WTC11 (cell line): ENCODE results near the gene NOTCH2. TPM values are rescaled to one million over a fixed set of nuclear protein-coding genes. Genes with fewer than 3 reads are reported as not detected.

ENCODE experiments used
- ATAC-seq: fragments of 200-7000 bp; cut with Tn5 transposase; 2 replicates; pipeline ENCODE4 v1.10.0; 2021; ENCODE audit warnings: mild to moderate bottlenecking, moderate library complexity
- CTCF ChIA-PET: fragments of 300-600 bp; sonication (Branson Sonifier 250); formaldehyde crosslinking; loops from one replicate; lab custom pipeline; 2021; ENCODE audit warnings: antibody characterized with exemption; lab: Charles Lee
- POLR2A ChIA-PET: fragments of 350-600 bp; sonication (Branson Sonifier 250); formaldehyde crosslinking; loops from one replicate; lab custom pipeline; 2021; ENCODE audit warnings: antibody characterized with exemption; lab: Charles Lee
- DNase-seq: peaks from one replicate; pipeline ENCODE4 v3.0.0; 2021; ENCODE audit warnings: low spot score
- H3K27ac Mint-ChIP-seq: 2 replicates; pipeline ENCODE4 v1.8.0; 2021; ENCODE audit warnings: mixed read lengths
- H3K27me3 Mint-ChIP-seq: 2 replicates; pipeline ENCODE4 v1.8.0; 2021; ENCODE audit warnings: low read depth, mild to moderate bottlenecking, moderate library complexity, mixed read lengths
- H3K36me3 Mint-ChIP-seq: 2 replicates; pipeline ENCODE4 v1.8.0; 2021; ENCODE audit warnings: mixed read lengths
- H3K4me1 Mint-ChIP-seq: 2 replicates; pipeline ENCODE4 v1.8.0; 2022; ENCODE audit warnings: mixed read lengths
- H3K4me3 Mint-ChIP-seq: 2 replicates; pipeline ENCODE4 v1.8.0; 2021; ENCODE audit warnings: mild to moderate bottlenecking, moderate library complexity, mixed read lengths
- H3K9me3 Mint-ChIP-seq: 2 replicates; pipeline ENCODE4 v1.8.0; 2021; ENCODE audit warnings: mixed read lengths
- ATF2 ChIP-seq: sonication (generic); formaldehyde crosslinking; IDR thresholded peaks from 2 replicates; pipeline ENCODE4 v1.8.1; 2022; ENCODE audit warnings: low read depth, missing genetic modification reagents, borderline replicate concordance
- CREM ChIP-seq: sonication (generic); formaldehyde crosslinking; IDR thresholded peaks from 2 replicates; pipeline ENCODE4 v1.8.1; 2022; ENCODE audit warnings: mild to moderate bottlenecking, missing genetic modification reagents, moderate library complexity
- E2F4 ChIP-seq: sonication (generic); formaldehyde crosslinking; IDR thresholded peaks from 2 replicates; pipeline ENCODE4 v1.8.1; 2022; ENCODE audit warnings: low read depth, mild to moderate bottlenecking, moderate library complexity, missing genetic modification reagents, borderline replicate concordance
- E2F5 ChIP-seq: sonication (generic); formaldehyde crosslinking; IDR thresholded peaks from 2 replicates; pipeline ENCODE4 v1.8.1; 2022; ENCODE audit warnings: mild to moderate bottlenecking, moderate library complexity, missing genetic modification reagents
- EMX1 ChIP-seq: fragments of 250-450 bp; sonication (Bioruptor Pico); IDR thresholded peaks from 2 replicates; pipeline ENCODE4 v1.8.0; 2021; ENCODE audit warnings: mild to moderate bottlenecking
- ERG ChIP-seq: fragments of 250-450 bp; sonication (Bioruptor Pico); IDR thresholded peaks from 2 replicates; pipeline ENCODE4 v1.8.0; 2021; ENCODE audit warnings: mild to moderate bottlenecking
- GABPB1 ChIP-seq: sonication (generic); formaldehyde crosslinking; IDR thresholded peaks from 2 replicates; pipeline ENCODE4 v1.8.1; 2023; ENCODE audit warnings: mild to moderate bottlenecking, missing genetic modification reagents
- HMGA2 ChIP-seq: fragments of 250-450 bp; sonication (Bioruptor Pico); IDR thresholded peaks from 2 replicates; pipeline ENCODE4 v1.4.0; 2021; ENCODE audit warnings: mild to moderate bottlenecking, moderate library complexity
- IRF2 ChIP-seq: sonication (generic); formaldehyde crosslinking; IDR thresholded peaks from 2 replicates; pipeline ENCODE4 v1.8.0; 2022; ENCODE audit warnings: low read depth, missing genetic modification reagents, borderline replicate concordance
- MYBL2 ChIP-seq: sonication (generic); formaldehyde crosslinking; IDR thresholded peaks from 2 replicates; pipeline ENCODE4 v1.8.1; 2023; ENCODE audit warnings: mild to moderate bottlenecking, moderate library complexity, missing genetic modification reagents
- NFATC4 ChIP-seq: fragments of 250-450 bp; sonication (Bioruptor Pico); IDR thresholded peaks from 2 replicates; pipeline ENCODE4 v1.9.0; 2021; ENCODE audit warnings: mild to moderate bottlenecking
- NFE2L1 ChIP-seq: sonication (generic); formaldehyde crosslinking; IDR thresholded peaks from 2 replicates; pipeline ENCODE4 v1.8.1; 2023; ENCODE audit warnings: missing genetic modification reagents
- NFYB ChIP-seq: sonication (generic); formaldehyde crosslinking; conservative IDR thresholded peaks from 2 replicates; pipeline ENCODE4 v1.8.0; 2022; ENCODE audit warnings: low read depth, missing genetic modification reagents
- NR2C2 ChIP-seq: sonication (generic); formaldehyde crosslinking; IDR thresholded peaks from 2 replicates; pipeline ENCODE4 v1.8.0; 2022; ENCODE audit warnings: mild to moderate bottlenecking, missing genetic modification reagents
- NR3C1 ChIP-seq: sonication (generic); formaldehyde crosslinking; conservative IDR thresholded peaks from 2 replicates; pipeline ENCODE4 v1.8.1; 2023; ENCODE audit warnings: low read depth, mild to moderate bottlenecking, missing genetic modification reagents
- OVOL2 ChIP-seq: fragments of 250-450 bp; sonication (Bioruptor Pico); IDR thresholded peaks from 2 replicates; pipeline ENCODE4 v1.9.0; 2021; ENCODE audit warnings: mild to moderate bottlenecking, borderline replicate concordance
- PRRX2 ChIP-seq: fragments of 250-450 bp; sonication (Bioruptor Pico); IDR thresholded peaks from 2 replicates; pipeline ENCODE4 v1.8.0; 2021; ENCODE audit warnings: mild to moderate bottlenecking
- SMAD3 ChIP-seq: sonication (generic); formaldehyde crosslinking; IDR thresholded peaks from 2 replicates; pipeline ENCODE4 v1.8.0; 2022; ENCODE audit warnings: missing genetic modification reagents, mild to moderate bottlenecking, borderline replicate concordance
- SMAD4 ChIP-seq: sonication (generic); formaldehyde crosslinking; IDR thresholded peaks from 2 replicates; pipeline ENCODE4 v1.8.0; 2022; ENCODE audit warnings: mild to moderate bottlenecking, missing genetic modification reagents
- SP1 ChIP-seq: sonication (generic); formaldehyde crosslinking; conservative IDR thresholded peaks from 2 replicates; pipeline ENCODE4 v1.8.1; 2022; ENCODE audit warnings: missing genetic modification reagents
- TCF7 ChIP-seq: sonication (generic); formaldehyde crosslinking; IDR thresholded peaks from 2 replicates; pipeline ENCODE4 v1.8.0; 2022; ENCODE audit warnings: mild to moderate bottlenecking, low read depth, missing genetic modification reagents, moderate library complexity
- TEAD1 ChIP-seq: sonication (generic); formaldehyde crosslinking; IDR thresholded peaks from 2 replicates; pipeline ENCODE4 v1.8.0; 2022; ENCODE audit warnings: mild to moderate bottlenecking, missing genetic modification reagents
- ZBTB21 ChIP-seq: sonication (generic); formaldehyde crosslinking; IDR thresholded peaks from 2 replicates; pipeline ENCODE4 v1.8.1; 2023; ENCODE audit warnings: mild to moderate bottlenecking, missing genetic modification reagents, borderline replicate concordance
- ZNF219 ChIP-seq: sonication (generic); formaldehyde crosslinking; IDR thresholded peaks from 2 replicates; pipeline ENCODE4 v1.8.0; 2023; ENCODE audit warnings: missing genetic modification reagents, mild to moderate bottlenecking, borderline replicate concordance
- ZNF232 ChIP-seq: sonication (generic); formaldehyde crosslinking; IDR thresholded peaks from 2 replicates; pipeline ENCODE4 v1.8.0; 2022; ENCODE audit warnings: mild to moderate bottlenecking, missing genetic modification reagents
- ZNF416 ChIP-seq: fragments of 250-450 bp; sonication (Bioruptor Pico); IDR thresholded peaks from 2 replicates; pipeline ENCODE4 v1.9.0; 2021; ENCODE audit warnings: mild to moderate bottlenecking, inconsistent platforms
- ZNF671 ChIP-seq: fragments of 250-450 bp; sonication (Bioruptor Pico); IDR thresholded peaks from 2 replicates; pipeline ENCODE4 v1.8.0; 2021; ENCODE audit warnings: mild to moderate bottlenecking
- total RNA-seq: library from RNA; stranded (reverse); gene quantifications from 3 replicates; pipeline ENCODE4 v1.2.3, GENCODE V29; 2021

The NOTCH2 gene
- total RNA-seq, 1 experiment from 2014 or later = 60.9 TPM

- no peak for ATAC-seq
- ChIA-PET CTCF (interaction anchor here (1.4 kb wide), 1 partner anchor 33 kb away, joined by 3 read pairs; no protein-coding TSS in a partner anchor), POLR2A (no interaction called here)
- no peak for DNase-seq
- Mint-ChIP-seq H3K4me1 (no peaks in the 10 kb centered on the region), H3K27me3 (no peaks in the 10 kb centered on the region), H3K9me3 (no peaks in the 10 kb centered on the region), H3K36me3 (peaks cover 62% of the 10 kb centered on the region), H3K27ac (no peak overlapping the region), H3K4me3 (no peak overlapping the region)
- TF ChIP-seq SMAD3 (CRISPR knock-in tag) (no peak), IRF2 (CRISPR knock-in tag) (no peak), PRRX2 (CRISPR knock-in tag) (no peak), NR2C2 (CRISPR knock-in tag) (no peak), ZNF416 (no peak), HMGA2 (no peak), TEAD1 (CRISPR knock-in tag) (no peak), ZNF671 (CRISPR knock-in tag) (no peak), NFYB (CRISPR knock-in tag) (no peak), ERG (CRISPR knock-in tag) (no peak), GABPB1 (no peak), E2F4 (CRISPR knock-in tag) (no peak), NR3C1 (no peak), OVOL2 (no peak), ZNF232 (CRISPR knock-in tag) (no peak), ZBTB21 (CRISPR knock-in tag) (no peak), MYBL2 (CRISPR knock-in tag) (no peak), ZNF219 (CRISPR knock-in tag) (no peak), CREM (CRISPR knock-in tag) (no peak)
Measured at GRCh38 chr1:119920104-119920968, 149.1 kb downstream of the NOTCH2 start.

GRCh38 chr1:119919241-119919640 is 150.2 kb downstream of the NOTCH2 start:
- no peak overlapping the region for H3K27ac Mint-ChIP-seq
- CTCF ChIA-PET = no interaction called here
- peaks cover 66% of the 10 kb centered on the region for H3K36me3 Mint-ChIP-seq
- no peak overlapping the region for H3K4me3 Mint-ChIP-seq
- no peak for DNase-seq
- no peak for ATAC-seq
- H3K4me1 Mint-ChIP-seq = no peaks in the 10 kb centered on the region
- H3K9me3 Mint-ChIP-seq = no peaks in the 10 kb centered on the region
- POLR2A ChIA-PET = no interaction called here
- TF ChIP-seq NR2C2 (CRISPR knock-in tag) (no peak), OVOL2 (no peak), NFE2L1 (CRISPR knock-in tag) (no peak), ATF2 (CRISPR knock-in tag) (no peak), NFATC4 (CRISPR knock-in tag) (no peak), SP1 (no peak), E2F5 (CRISPR knock-in tag) (no peak), TCF7 (CRISPR knock-in tag) (no peak), TEAD1 (CRISPR knock-in tag) (no peak), SMAD4 (CRISPR knock-in tag) (no peak), EMX1 (CRISPR knock-in tag) (no peak)
- no peaks in the 10 kb centered on the region for H3K27me3 Mint-ChIP-seq
